AG04450 (cell line): ENCODE measurements around the gene ANKS1B. TPM values are rescaled to one million over a fixed set of nuclear protein-coding genes. Genes with fewer than 3 reads are reported as not detected.

Experiments
- CTCF ChIA-PET: fragments of 300-600, 350-600 bp; formaldehyde crosslinking; extraction: SDS; loops from one replicate; lab custom pipeline; 2022; ENCODE audit warnings: antibody characterized with exemption, inconsistent platforms; lab: Charles Lee
- POLR2A ChIA-PET: fragments of 350-600 bp; formaldehyde crosslinking; extraction: SDS; loops from one replicate; lab custom pipeline; 2021; ENCODE audit warnings: antibody characterized with exemption, inconsistent platforms; lab: Yijun Ruan, JAX
- DNase-seq: peaks from one replicate; pipeline ENCODE4 v3.0.0-alpha.2; 2011; ENCODE audit warnings: low read depth, low spot score
- H3K27ac ChIP-seq: one replicate; pipeline ENCODE4 v1.5.1; 2012; ENCODE audit warnings: low read depth, low read length, control low read depth
- H3K27me3 ChIP-seq: one replicate; pipeline ENCODE4 v1.6.0; 2012; ENCODE audit warnings: low read length; ENCODE audit not compliant: control insufficient read depth, insufficient read depth
- H3K4me3 ChIP-seq: 2 replicates; pipeline ENCODE4 v1.5.1; 2011; ENCODE audit warnings: mild to moderate bottlenecking, low read depth, low read length, control low read depth
- H3K9me3 ChIP-seq: 2 replicates; pipeline ENCODE4 v1.5.1; 2012; ENCODE audit warnings: low read length; ENCODE audit not compliant: control insufficient read depth, insufficient read depth
- polyA plus RNA-seq: library from polyadenylated mRNA; depleted of rRNA; stranded (reverse); fragments of >200 nt; gene quantifications from 2 replicates; pipeline ENCODE4 v1.2.3, GENCODE V29; 2011
- TF ChIP-seq, protein P1 (sequence below): IDR thresholded peaks from 2 replicates; pipeline ENCODE4 v1.5.1; 2011; ENCODE audit warnings: low read depth, low read length, control low read depth, inconsistent platforms

The ANKS1B gene
- polyA plus RNA-seq, 1 experiment = 0.22 TPM

DNA sequence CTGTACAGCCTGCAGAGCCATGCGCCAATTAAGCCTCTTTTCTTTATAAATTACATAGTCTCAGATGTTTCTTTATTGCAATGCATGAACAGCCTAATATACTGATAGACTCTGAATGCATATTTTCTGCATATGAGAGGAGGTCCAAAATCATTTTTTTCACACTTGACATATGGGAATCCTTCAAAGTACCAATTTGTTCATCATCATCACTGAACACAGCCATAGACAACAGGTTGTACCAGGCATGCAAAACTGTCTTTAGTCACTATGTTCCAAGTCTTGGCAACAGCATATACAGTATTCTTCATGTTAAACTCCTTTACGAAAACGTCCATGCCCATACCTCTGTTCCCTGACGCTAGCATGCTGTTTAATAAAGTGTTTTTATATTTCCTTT is 807.9 kb downstream of the ANKS1B start:
- CTCF ChIA-PET = no interaction called here
- TF ChIP-seq, protein P1, sequence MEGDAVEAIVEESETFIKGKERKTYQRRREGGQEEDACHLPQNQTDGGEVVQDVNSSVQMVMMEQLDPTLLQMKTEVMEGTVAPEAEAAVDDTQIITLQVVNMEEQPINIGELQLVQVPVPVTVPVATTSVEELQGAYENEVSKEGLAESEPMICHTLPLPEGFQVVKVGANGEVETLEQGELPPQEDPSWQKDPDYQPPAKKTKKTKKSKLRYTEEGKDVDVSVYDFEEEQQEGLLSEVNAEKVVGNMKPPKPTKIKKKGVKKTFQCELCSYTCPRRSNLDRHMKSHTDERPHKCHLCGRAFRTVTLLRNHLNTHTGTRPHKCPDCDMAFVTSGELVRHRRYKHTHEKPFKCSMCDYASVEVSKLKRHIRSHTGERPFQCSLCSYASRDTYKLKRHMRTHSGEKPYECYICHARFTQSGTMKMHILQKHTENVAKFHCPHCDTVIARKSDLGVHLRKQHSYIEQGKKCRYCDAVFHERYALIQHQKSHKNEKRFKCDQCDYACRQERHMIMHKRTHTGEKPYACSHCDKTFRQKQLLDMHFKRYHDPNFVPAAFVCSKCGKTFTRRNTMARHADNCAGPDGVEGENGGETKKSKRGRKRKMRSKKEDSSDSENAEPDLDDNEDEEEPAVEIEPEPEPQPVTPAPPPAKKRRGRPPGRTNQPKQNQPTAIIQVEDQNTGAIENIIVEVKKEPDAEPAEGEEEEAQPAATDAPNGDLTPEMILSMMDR = no peak

DNA sequence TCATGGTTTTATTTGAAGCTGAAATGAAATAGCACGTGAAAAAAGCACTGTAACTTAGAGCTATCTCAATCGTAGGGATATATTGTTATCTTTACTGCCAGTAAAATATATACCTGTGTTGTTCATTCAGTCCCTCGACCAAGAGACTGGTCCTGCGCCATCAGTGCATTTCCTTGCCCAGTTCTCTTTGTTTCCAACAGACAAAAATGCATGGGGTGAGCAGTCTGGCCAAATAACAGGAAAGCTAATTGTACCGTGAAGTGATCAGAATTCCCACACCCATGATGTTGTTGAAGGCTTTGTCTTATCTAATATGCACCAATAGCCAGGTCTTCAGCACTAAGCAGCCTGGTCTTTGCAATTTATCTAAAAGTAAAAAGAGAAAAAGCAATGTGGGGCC is 814.3 kb downstream of the ANKS1B start:
- H3K9me3 ChIP-seq = no peaks in the 10 kb centered on the region
- TF ChIP-seq, protein P1 = no peak
- no peak overlapping the region for H3K4me3 ChIP-seq
- ChIA-PET CTCF (no interaction called here), POLR2A (no interaction called here)
- H3K27me3 ChIP-seq = no peaks in the 10 kb centered on the region
- no peak for DNase-seq
- no peak overlapping the region for H3K27ac ChIP-seq

More for the DNA sequence above, 807.9 kb downstream of the ANKS1B start:
- Histone ChIP-seq H3K9me3 (no peaks in the 10 kb centered on the region), H3K27me3 (no peaks in the 10 kb centered on the region), H3K4me3 (no peak overlapping the region), H3K27ac (no peak overlapping the region)
- POLR2A ChIA-PET = no interaction called here
- DNase-seq = no peak

DNA sequence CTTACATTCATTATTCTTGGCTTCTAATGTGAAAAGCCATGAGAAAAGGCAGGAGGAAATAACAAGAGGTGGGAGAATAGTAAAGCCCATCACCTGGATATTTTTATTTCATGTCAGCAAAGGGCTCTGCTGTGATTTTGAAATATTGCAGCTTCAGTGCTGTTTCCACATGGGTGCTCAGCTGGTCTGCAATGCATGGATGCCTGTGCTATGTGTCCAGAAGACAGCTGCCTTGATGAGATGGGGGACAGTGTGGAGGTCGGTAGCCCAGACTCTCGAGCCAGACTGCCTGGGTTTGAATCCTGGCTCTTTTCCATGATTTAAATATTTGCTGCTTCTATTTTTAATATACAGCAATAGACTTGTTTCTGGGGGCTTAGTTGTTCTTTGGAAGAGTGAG is 814.7 kb downstream of the ANKS1B start:
- no peaks in the 10 kb centered on the region for H3K9me3 ChIP-seq
- no peaks in the 10 kb centered on the region for H3K27me3 ChIP-seq
- POLR2A ChIA-PET = no interaction called here
- H3K4me3 ChIP-seq = no peak overlapping the region
- no peak overlapping the region for H3K27ac ChIP-seq
- TF ChIP-seq, protein P1 = no peak
- CTCF ChIA-PET = no interaction called here
- no peak for DNase-seq

DNA sequence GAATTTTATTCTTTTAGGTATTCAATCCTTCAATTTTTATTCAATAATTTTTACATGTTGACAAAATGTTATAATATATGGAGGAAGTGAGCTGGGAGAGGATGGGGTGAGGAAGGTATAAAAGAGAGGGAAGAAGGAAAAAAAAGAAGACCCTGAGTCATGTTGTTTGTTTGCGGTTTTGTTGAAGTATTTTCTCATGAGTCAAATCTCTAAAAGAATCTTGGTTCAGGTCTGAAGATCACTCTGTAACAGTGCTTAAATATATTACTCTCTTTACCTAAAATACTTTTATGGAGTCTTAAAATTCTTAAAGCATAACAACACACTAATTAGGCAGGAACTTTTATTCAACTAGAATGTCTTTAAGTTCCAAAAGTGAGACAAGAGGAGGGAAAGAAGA is 826.8 kb downstream of the ANKS1B start:
- H3K4me3 ChIP-seq = no peak overlapping the region
- CTCF ChIA-PET = no interaction called here

DNA sequence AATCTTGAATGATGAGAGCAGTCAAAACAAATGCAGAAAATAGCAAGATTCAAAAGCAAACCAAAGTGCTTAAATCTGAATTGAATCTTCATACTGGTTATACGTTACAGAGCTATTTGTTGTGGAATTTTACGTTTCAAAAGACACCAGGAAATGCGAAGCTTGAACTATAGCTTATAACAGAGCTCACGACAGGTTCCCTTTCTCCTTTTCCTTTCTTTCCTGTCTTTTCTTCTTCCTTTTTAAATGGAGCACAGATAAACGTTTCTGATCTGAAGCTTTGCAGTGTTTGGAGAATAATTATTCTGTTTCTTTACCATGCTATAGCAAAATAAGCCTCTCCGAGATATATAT is 829.8 kb downstream of the ANKS1B start:
- H3K4me3 ChIP-seq = no peak overlapping the region
- H3K27ac ChIP-seq = no peak overlapping the region
- H3K27me3 ChIP-seq = no peaks in the 10 kb centered on the region
- TF ChIP-seq, protein P1 = no peak
- H3K9me3 ChIP-seq = no peaks in the 10 kb centered on the region; the same call in 1 of the 2 replicates
- no peak for DNase-seq
- ChIA-PET CTCF (no interaction called here), POLR2A (no interaction called here)

More for the DNA sequence above, 826.8 kb downstream of the ANKS1B start:
- DNase-seq = no peak
- no peak overlapping the region for H3K27ac ChIP-seq
- no peaks in the 10 kb centered on the region for H3K27me3 ChIP-seq
- TF ChIP-seq, protein P1 = no peak
- no peaks in the 10 kb centered on the region; the same call in 1 of the 2 replicates for H3K9me3 ChIP-seq
- POLR2A ChIA-PET = no interaction called here
